Keratinocyte (primary cell): ENCODE data around the gene MOK. TPM values are rescaled to one million over a fixed set of nuclear protein-coding genes. Genes with fewer than 3 reads are reported as not detected.

Experiments
- DNase-seq: peaks from one replicate; pipeline ENCODE4 v3.0.0-alpha.2; 2011; ENCODE audit warnings: low read depth, missing footprints, low spot score
- FAIRE-seq: peaks from 2 replicates; lab custom pipeline; 2011; peaks lifted over from hg19 to GRCh38; lab: Jason Lieb, UNC
- H2AFZ ChIP-seq: 2 replicates; pipeline ENCODE4 v1.6.0; 2012; ENCODE audit warnings: low read length, control low read depth, inconsistent platforms; ENCODE audit not compliant: control insufficient read depth
- H3K27ac ChIP-seq: 2 replicates; pipeline ENCODE4 v1.5.1; 2011; ENCODE audit warnings: low read length; ENCODE audit not compliant: control insufficient read depth, insufficient read depth
- H3K27me3 ChIP-seq: 3 replicates; pipeline ENCODE4 v1.6.0; 2011; ENCODE audit warnings: low read length; ENCODE audit not compliant: control insufficient read depth, insufficient read depth; ENCODE audit errors: extremely low read depth
- H3K36me3 ChIP-seq, 2 experiments: 2 replicates in 1 of 2; 3 replicates in 1 of 2; pipeline ENCODE4 v1.5.1; 2011; ENCODE audit warnings: low read length in 2 of 2, mild to moderate bottlenecking in 1 of 2; ENCODE audit not compliant: control insufficient read depth in 2 of 2, insufficient read depth in 2 of 2; ENCODE audit errors: extremely low read depth in 1 of 2
- H3K4me1 ChIP-seq: 3 replicates; pipeline ENCODE4 v1.5.1; 2011; ENCODE audit warnings: low read length; ENCODE audit not compliant: control insufficient read depth, insufficient read depth; ENCODE audit errors: extremely low read depth
- H3K4me2 ChIP-seq: 3 replicates; pipeline ENCODE4 v1.6.0; 2011; ENCODE audit warnings: low read depth, low read length; ENCODE audit not compliant: control insufficient read depth, insufficient read depth; ENCODE audit errors: extremely low read depth
- H3K4me3 ChIP-seq, 3 experiments: fragments of 200-600 bp in 1 of 3; sonication (generic) in 1 of 3; 2 replicates in 2 of 3; 3 replicates in 1 of 3; pipeline ENCODE4 v1.5.1; 2011 to 2016; ENCODE audit warnings: low read length in 3 of 3, mild to moderate bottlenecking in 3 of 3, control low read depth in 2 of 3, inconsistent platforms in 1 of 3, low read depth in 1 of 3, mixed read lengths in 1 of 3, mixed run types in 1 of 3, moderate library complexity in 1 of 3; ENCODE audit not compliant: control insufficient read depth in 2 of 3, insufficient read depth in 2 of 3; ENCODE audit errors: extremely low read depth in 1 of 3
- H3K79me2 ChIP-seq: 2 replicates; pipeline ENCODE4 v1.6.0; 2012; ENCODE audit warnings: low read length; ENCODE audit not compliant: control insufficient read depth, insufficient read depth
- H3K9ac ChIP-seq: 3 replicates; pipeline ENCODE4 v1.6.0; 2011; ENCODE audit warnings: low read length; ENCODE audit not compliant: control insufficient read depth, insufficient read depth; ENCODE audit errors: extremely low read depth
- H3K9me1 ChIP-seq: 3 replicates; pipeline ENCODE4 v1.6.0; 2011; ENCODE audit warnings: low read length; ENCODE audit not compliant: control insufficient read depth, insufficient read depth; ENCODE audit errors: extremely low read depth
- H3K9me3 ChIP-seq: 2 replicates; pipeline ENCODE4 v1.5.1; 2012; ENCODE audit warnings: low read depth, low read length; ENCODE audit not compliant: control insufficient read depth
- H4K20me1 ChIP-seq: 3 replicates; pipeline ENCODE4 v1.6.0; 2011; ENCODE audit warnings: low read length; ENCODE audit not compliant: control insufficient read depth, insufficient read depth; ENCODE audit errors: extremely low read depth
- EZH2 ChIP-seq: IDR thresholded peaks from one replicate; pipeline ENCODE4 v1.6.1; 2012; ENCODE audit warnings: inconsistent platforms, mild to moderate bottlenecking, low read length, moderate library complexity
- dilution Hi-C: fragments of 300-500 bp; cut with MboI; formaldehyde crosslinking; loops from one replicate; pipeline ENCODE4 v1.7.0; 2020; ENCODE audit warnings: low sequenced_read_pairs; ENCODE audit not compliant: extremely low pct_ligation_motif_present
- polyA plus RNA-seq, 5 experiments: library from polyadenylated mRNA; depleted of rRNA in 3 of 5; stranded (reverse) in 3 of 5; stranded (forward) in 1 of 5; unstranded in 1 of 5; fragments of >200 nt; gene quantifications; 1 replicate in 1 of 5; 2 replicates in 3 of 5; 3 replicates in 1 of 5; pipeline versions ENCODE4 v1.2.1 to v1.2.3, GENCODE V29; 2011 to 2012; ENCODE audit warnings: missing spikeins in 2 of 5, low read depth in 1 of 5, low replicate concordance in 1 of 5
- TF ChIP-seq, protein P1 (sequence below), 3 experiments: IDR thresholded peaks in 1 of 3; conservative IDR thresholded peaks in 1 of 3; optimal IDR thresholded peaks in 1 of 3; 2 replicates in 2 of 3; 3 replicates in 1 of 3; pipeline versions ENCODE3 to v1.5.1; 2011; ENCODE audit warnings: low read length in 3 of 3, mild to moderate bottlenecking in 3 of 3, moderate library complexity in 2 of 3, control low read depth in 1 of 3, inconsistent platforms in 1 of 3; ENCODE audit not compliant: insufficient read depth in 2 of 3; ENCODE audit errors: extremely low read depth in 1 of 3

Gene MOK
- polyA plus RNA-seq, 1 donor (not counting 4 experiments of a cell fraction or from before 2014, with no cell fraction given), result 38.1 TPM

- dilution Hi-C loops, result no loop called here
- peaks cover 11% of the 10 kb centered on the region for H3K4me1 ChIP-seq
- H3K9me3 ChIP-seq, result no peaks in the 10 kb centered on the region
- H3K79me2 ChIP-seq, result no peaks in the 10 kb centered on the region
- DNase-seq (peak; percentile 36), FAIRE-seq (peak; percentile 79)
- no peaks in the 10 kb centered on the region for H3K9me1 ChIP-seq
- peak overlapping the region; percentile 56 for H2AFZ ChIP-seq
- H3K4me2 ChIP-seq, result peak overlapping the region; percentile 37
- peaks cover 7% of the 10 kb centered on the region in 2 experiments for H3K36me3 ChIP-seq
- TF ChIP-seq, protein P1, sequence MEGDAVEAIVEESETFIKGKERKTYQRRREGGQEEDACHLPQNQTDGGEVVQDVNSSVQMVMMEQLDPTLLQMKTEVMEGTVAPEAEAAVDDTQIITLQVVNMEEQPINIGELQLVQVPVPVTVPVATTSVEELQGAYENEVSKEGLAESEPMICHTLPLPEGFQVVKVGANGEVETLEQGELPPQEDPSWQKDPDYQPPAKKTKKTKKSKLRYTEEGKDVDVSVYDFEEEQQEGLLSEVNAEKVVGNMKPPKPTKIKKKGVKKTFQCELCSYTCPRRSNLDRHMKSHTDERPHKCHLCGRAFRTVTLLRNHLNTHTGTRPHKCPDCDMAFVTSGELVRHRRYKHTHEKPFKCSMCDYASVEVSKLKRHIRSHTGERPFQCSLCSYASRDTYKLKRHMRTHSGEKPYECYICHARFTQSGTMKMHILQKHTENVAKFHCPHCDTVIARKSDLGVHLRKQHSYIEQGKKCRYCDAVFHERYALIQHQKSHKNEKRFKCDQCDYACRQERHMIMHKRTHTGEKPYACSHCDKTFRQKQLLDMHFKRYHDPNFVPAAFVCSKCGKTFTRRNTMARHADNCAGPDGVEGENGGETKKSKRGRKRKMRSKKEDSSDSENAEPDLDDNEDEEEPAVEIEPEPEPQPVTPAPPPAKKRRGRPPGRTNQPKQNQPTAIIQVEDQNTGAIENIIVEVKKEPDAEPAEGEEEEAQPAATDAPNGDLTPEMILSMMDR (optimal IDR thresholded peaks at IDR 0.05 in 1 of 3, IDR thresholded peaks at IDR 0.05 in 1 of 3, conservative IDR thresholded peaks at IDR 0.05 in 1 of 3; ENCODE audit: extremely low read depth in 1 of 3, insufficient read depth in 2 of 3, low read length in 3 of 3), result no peak
- no peak for TF ChIP-seq EZH2
- no peaks in the 10 kb centered on the region for H3K27me3 ChIP-seq
- no peak overlapping the region for H3K4me3 ChIP-seq
- peak overlapping the region; percentile 87 for H3K27ac ChIP-seq
- no peaks in the 10 kb centered on the region for H4K20me1 ChIP-seq
- H3K9ac ChIP-seq, result peak overlapping the region; percentile 61
Measured at GRCh38 chr14:102255401-102256190, 49.4 kb downstream of the MOK start.

GRCh38 chr14:102252834-102253801 lies 51.8 kb downstream of the MOK start:
- DNase-seq (no peak), FAIRE-seq (peak; percentile 36)
- no peaks in the 10 kb centered on the region for H3K79me2 ChIP-seq
- H4K20me1 ChIP-seq, result no peaks in the 10 kb centered on the region
- H3K36me3 ChIP-seq, result peaks cover 10 to 12% of the 10 kb centered on the region in 2 experiments
- H3K4me2 ChIP-seq, result no peak overlapping the region
- H3K27ac ChIP-seq, result no peak overlapping the region
- H3K4me1 ChIP-seq, result peaks cover 11% of the 10 kb centered on the region
- no peak overlapping the region for H2AFZ ChIP-seq
- no peaks in the 10 kb centered on the region for H3K9me1 ChIP-seq
- H3K9me3 ChIP-seq, result no peaks in the 10 kb centered on the region
- H3K4me3 ChIP-seq, result no peak overlapping the region
- dilution Hi-C loops, result no loop called here
- no peaks in the 10 kb centered on the region for H3K27me3 ChIP-seq
- H3K9ac ChIP-seq, result no peak overlapping the region
- TF ChIP-seq EZH2, result no peak
- TF ChIP-seq, protein P1 (optimal IDR thresholded peaks at IDR 0.05 in 1 of 3, IDR thresholded peaks at IDR 0.05 in 1 of 3, conservative IDR thresholded peaks at IDR 0.05 in 1 of 3; ENCODE audit: extremely low read depth in 1 of 3, insufficient read depth in 2 of 3, low read length in 3 of 3), result no peak
